ENCODE results near the gene ESRP2. TPM values are rescaled to one million over a fixed set of nuclear protein-coding genes. Genes with fewer than 3 reads are reported as not detected.

The ESRP2 gene
- total RNA-seq, 1 experiment from 2014 or later: 48.8 TPM

GRCh38 chr16:68188170-68188569 lies 47.8 kb downstream of the ESRP2 start:
- H3K36me3 Mint-ChIP-seq (ENCODE audit: insufficient read depth, unreplicated experiment): peaks cover 43% of the 10 kb centered on the region
- CTCF ChIA-PET: interaction anchor here (1.2 kb wide), 2 partner anchors 13 to 16 kb away, joined by 3 read pairs; no protein-coding TSS in a partner anchor
- intact Hi-C loops (cut with micrococcal nuclease): no loop called here
- no peak for DNase-seq (ENCODE audit: unreplicated experiment)
- no peak overlapping the region for H3K4me3 Mint-ChIP-seq (ENCODE audit: unreplicated experiment)
- no peaks in the 10 kb centered on the region for H3K4me1 Mint-ChIP-seq (ENCODE audit: insufficient read depth, unreplicated experiment)
- TF ChIP-seq CTCF (IDR thresholded peaks at IDR 0.05; ENCODE audit: unreplicated experiment): no peak
- BruUV-seq (replicated peaks): no TSS peak
- no peak overlapping the region for H3K27ac Mint-ChIP-seq (ENCODE audit: low read depth, unreplicated experiment)
- no peaks in the 10 kb centered on the region for H3K27me3 Mint-ChIP-seq (ENCODE audit: insufficient read depth, unreplicated experiment)
- H3K9me3 Mint-ChIP-seq (ENCODE audit: unreplicated experiment): no peaks in the 10 kb centered on the region
- POLR2A ChIA-PET: no interaction called here

- ChIA-PET CTCF (interaction anchor here (1.2 kb wide), 2 partner anchors 13 to 17 kb away, joined by 3 read pairs; no protein-coding TSS in a partner anchor), POLR2A (interaction anchor here (0.8 to 1.3 kb wide), 3 partner anchors 9 to 123 kb away, joined by 3 to 4 read pairs (median 4); partner anchors contain the start of genes PRMT7 and SLC7A6OS)
- Mint-ChIP-seq H3K27me3 (ENCODE audit: insufficient read depth, unreplicated experiment) (no peaks in the 10 kb centered on the region), H3K9me3 (ENCODE audit: unreplicated experiment) (no peaks in the 10 kb centered on the region), H3K4me3 (ENCODE audit: unreplicated experiment) (no peak overlapping the region), H3K27ac (ENCODE audit: low read depth, unreplicated experiment) (no peak overlapping the region), H3K36me3 (ENCODE audit: insufficient read depth, unreplicated experiment) (peaks cover 49% of the 10 kb centered on the region), H3K4me1 (ENCODE audit: insufficient read depth, unreplicated experiment) (no peaks in the 10 kb centered on the region)
- no TSS peak for BruUV-seq (replicated peaks)
- TF ChIP-seq CTCF (IDR thresholded peaks at IDR 0.05; ENCODE audit: unreplicated experiment): no peak
- no peak for DNase-seq (ENCODE audit: unreplicated experiment)
- intact Hi-C loops (cut with micrococcal nuclease): no loop called here
Observed at GRCh38 chr16:68187505-68187904, 48.4 kb downstream of the ESRP2 start.

- ChIA-PET POLR2A (interaction anchor here (0.8 to 1.3 kb wide), 3 partner anchors 8 to 124 kb away, joined by 3 to 4 read pairs (median 4); partner anchors contain the start of genes PRMT7 and SLC7A6OS), CTCF (interaction anchor here (1.2 kb wide), 1 partner anchor 18 kb away, joined by 3 read pairs; no protein-coding TSS in a partner anchor)
- no peaks in the 10 kb centered on the region for H3K27me3 Mint-ChIP-seq (ENCODE audit: insufficient read depth, unreplicated experiment)
- H3K27ac Mint-ChIP-seq (ENCODE audit: low read depth, unreplicated experiment): no peak overlapping the region
- DNase-seq (ENCODE audit: unreplicated experiment): no peak
- no peak overlapping the region for H3K4me3 Mint-ChIP-seq (ENCODE audit: unreplicated experiment)
- no peaks in the 10 kb centered on the region for H3K4me1 Mint-ChIP-seq (ENCODE audit: insufficient read depth, unreplicated experiment)
- H3K36me3 Mint-ChIP-seq (ENCODE audit: insufficient read depth, unreplicated experiment): peaks cover 55% of the 10 kb centered on the region
- no TSS peak for BruUV-seq (replicated peaks)
- no peaks in the 10 kb centered on the region for H3K9me3 Mint-ChIP-seq (ENCODE audit: unreplicated experiment)
- no peak for TF ChIP-seq CTCF (IDR thresholded peaks at IDR 0.05; ENCODE audit: unreplicated experiment)
- intact Hi-C loops (cut with micrococcal nuclease): no loop called here
Observed at GRCh38 chr16:68186877-68187276, 49.0 kb downstream of the ESRP2 start.

- TF ChIP-seq CTCF (IDR thresholded peaks at IDR 0.05; ENCODE audit: unreplicated experiment): no peak
- no peaks in the 10 kb centered on the region for H3K27me3 Mint-ChIP-seq (ENCODE audit: insufficient read depth, unreplicated experiment)
- intact Hi-C loops (cut with micrococcal nuclease): no loop called here
- CTCF ChIA-PET: interaction anchor here (1.1 kb wide), 1 partner anchor 66 kb away, joined by 3 read pairs; no protein-coding TSS in a partner anchor
- H3K4me1 Mint-ChIP-seq (ENCODE audit: insufficient read depth, unreplicated experiment): no peaks in the 10 kb centered on the region
- POLR2A ChIA-PET: interaction anchor here (1.5 kb wide), 1 partner anchor 9 kb away, joined by 3 read pairs; no protein-coding TSS in a partner anchor
- peaks cover 40% of the 10 kb centered on the region for H3K36me3 Mint-ChIP-seq (ENCODE audit: insufficient read depth, unreplicated experiment)
- DNase-seq (ENCODE audit: unreplicated experiment): no peak
- no TSS peak for BruUV-seq (replicated peaks)
- H3K9me3 Mint-ChIP-seq (ENCODE audit: unreplicated experiment): no peaks in the 10 kb centered on the region
- no peak overlapping the region for H3K27ac Mint-ChIP-seq (ENCODE audit: low read depth, unreplicated experiment)
- H3K4me3 Mint-ChIP-seq (ENCODE audit: unreplicated experiment): no peak overlapping the region
Observed at GRCh38 chr16:68183046-68183445, 52.9 kb downstream of the ESRP2 start.

Data from MCF 10A (cell line).